ENCODE results near the gene EDRF1.

- TF ChIP-seq, protein P1, sequence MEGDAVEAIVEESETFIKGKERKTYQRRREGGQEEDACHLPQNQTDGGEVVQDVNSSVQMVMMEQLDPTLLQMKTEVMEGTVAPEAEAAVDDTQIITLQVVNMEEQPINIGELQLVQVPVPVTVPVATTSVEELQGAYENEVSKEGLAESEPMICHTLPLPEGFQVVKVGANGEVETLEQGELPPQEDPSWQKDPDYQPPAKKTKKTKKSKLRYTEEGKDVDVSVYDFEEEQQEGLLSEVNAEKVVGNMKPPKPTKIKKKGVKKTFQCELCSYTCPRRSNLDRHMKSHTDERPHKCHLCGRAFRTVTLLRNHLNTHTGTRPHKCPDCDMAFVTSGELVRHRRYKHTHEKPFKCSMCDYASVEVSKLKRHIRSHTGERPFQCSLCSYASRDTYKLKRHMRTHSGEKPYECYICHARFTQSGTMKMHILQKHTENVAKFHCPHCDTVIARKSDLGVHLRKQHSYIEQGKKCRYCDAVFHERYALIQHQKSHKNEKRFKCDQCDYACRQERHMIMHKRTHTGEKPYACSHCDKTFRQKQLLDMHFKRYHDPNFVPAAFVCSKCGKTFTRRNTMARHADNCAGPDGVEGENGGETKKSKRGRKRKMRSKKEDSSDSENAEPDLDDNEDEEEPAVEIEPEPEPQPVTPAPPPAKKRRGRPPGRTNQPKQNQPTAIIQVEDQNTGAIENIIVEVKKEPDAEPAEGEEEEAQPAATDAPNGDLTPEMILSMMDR (IDR thresholded peaks at IDR 0.05) = no peak
- TF ChIP-seq EZH2 (IDR thresholded peaks at IDR 0.05; ENCODE audit: borderline replicate concordance, insufficient read depth, low read depth, low read length, poor library complexity, severe bottlenecking) = no peak
These were observed 26.6 kb upstream of the EDRF1 start for GRCh38 chr10:125692601-125693523.

All from B cell (primary cell).